ENCODE data around the gene ZC3H18.

DNA sequence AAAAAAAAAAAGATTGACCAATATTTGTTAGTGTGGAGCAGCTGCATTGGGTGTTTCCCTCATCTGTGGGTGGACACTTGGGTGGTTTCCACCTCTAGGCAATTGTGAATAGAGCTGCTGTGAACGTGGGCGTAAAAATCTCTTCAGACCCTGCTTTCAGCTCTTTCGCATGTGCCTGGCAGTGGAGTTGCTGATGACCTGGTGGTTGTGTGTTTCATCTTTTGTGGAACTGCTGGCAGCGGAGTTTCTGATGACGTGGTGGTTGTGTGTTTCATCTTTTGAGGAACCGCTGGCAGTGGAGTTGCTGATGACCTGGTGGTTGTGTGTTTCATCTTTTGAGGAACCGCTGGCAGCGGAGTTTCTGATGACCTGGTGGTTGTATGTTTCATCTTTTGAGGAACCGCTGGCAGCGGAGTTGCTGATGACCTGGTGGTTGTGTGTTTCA is 21.4 kb downstream of the ZC3H18 start:
- TF ChIP-seq, protein P1, sequence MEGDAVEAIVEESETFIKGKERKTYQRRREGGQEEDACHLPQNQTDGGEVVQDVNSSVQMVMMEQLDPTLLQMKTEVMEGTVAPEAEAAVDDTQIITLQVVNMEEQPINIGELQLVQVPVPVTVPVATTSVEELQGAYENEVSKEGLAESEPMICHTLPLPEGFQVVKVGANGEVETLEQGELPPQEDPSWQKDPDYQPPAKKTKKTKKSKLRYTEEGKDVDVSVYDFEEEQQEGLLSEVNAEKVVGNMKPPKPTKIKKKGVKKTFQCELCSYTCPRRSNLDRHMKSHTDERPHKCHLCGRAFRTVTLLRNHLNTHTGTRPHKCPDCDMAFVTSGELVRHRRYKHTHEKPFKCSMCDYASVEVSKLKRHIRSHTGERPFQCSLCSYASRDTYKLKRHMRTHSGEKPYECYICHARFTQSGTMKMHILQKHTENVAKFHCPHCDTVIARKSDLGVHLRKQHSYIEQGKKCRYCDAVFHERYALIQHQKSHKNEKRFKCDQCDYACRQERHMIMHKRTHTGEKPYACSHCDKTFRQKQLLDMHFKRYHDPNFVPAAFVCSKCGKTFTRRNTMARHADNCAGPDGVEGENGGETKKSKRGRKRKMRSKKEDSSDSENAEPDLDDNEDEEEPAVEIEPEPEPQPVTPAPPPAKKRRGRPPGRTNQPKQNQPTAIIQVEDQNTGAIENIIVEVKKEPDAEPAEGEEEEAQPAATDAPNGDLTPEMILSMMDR (IDR thresholded peaks at IDR 0.05; ENCODE audit: poor library complexity) = no peak
- no peak for TF ChIP-seq EZH2 (IDR thresholded peaks at IDR 0.05; ENCODE audit: borderline replicate concordance)
- no peak for TF ChIP-seq EZH2phosphoT487 (IDR thresholded peaks at IDR 0.05; ENCODE audit: low read depth, severe bottlenecking, unreplicated experiment)
